Type B pancreatic cell (in vitro differentiated cells): Measurements from ENCODE around the gene CIRBP. TPM values are rescaled to one million over a fixed set of nuclear protein-coding genes. Genes with fewer than 3 reads are reported as not detected.
"Not testable (repeated sequence)": the region's sequence is repeated elsewhere in the genome, so short reads cannot be mapped to it uniquely, and the experiment has no call there.

Experiments
- DNase-seq: peaks from one replicate; pipeline ENCODE4 v3.0.0; 2021; ENCODE audit warnings: mixed read lengths; ENCODE audit not compliant: unreplicated experiment; ENCODE audit errors: extremely low spot score
- H3K27ac Mint-ChIP-seq: 2 replicates; pipeline ENCODE4 v1.8.0; 2021; ENCODE audit warnings: mild to moderate bottlenecking, mixed read lengths
- H3K27me3 Mint-ChIP-seq: 2 replicates; pipeline ENCODE4 v1.8.0; 2021; ENCODE audit warnings: mixed read lengths
- H3K36me3 Mint-ChIP-seq: 2 replicates; pipeline ENCODE4 v1.8.0; 2021; ENCODE audit warnings: mixed read lengths
- H3K4me1 Mint-ChIP-seq: one replicate; pipeline ENCODE4 v1.8.0; 2021; ENCODE audit warnings: mixed read lengths; ENCODE audit not compliant: unreplicated experiment
- H3K4me3 Mint-ChIP-seq: 2 replicates; pipeline ENCODE4 v1.8.0; 2021; ENCODE audit warnings: mild to moderate bottlenecking, mixed read lengths
- H3K9me3 Mint-ChIP-seq: 2 replicates; pipeline ENCODE4 v1.8.0; 2021; ENCODE audit warnings: mixed read lengths
- total RNA-seq: library from RNA; stranded (reverse); gene quantifications from 2 replicates; pipeline ENCODE4 v1.2.1, GENCODE V29; 2021; ENCODE audit warnings: low replicate concordance
- TF ChIP-seq, protein P1 (sequence below): fragments of 200-600 bp; sonication (generic); conservative IDR thresholded peaks from 2 replicates; pipeline ENCODE4 v1.5.0; 2021; ENCODE audit warnings: antibody characterized with exemption, mild to moderate bottlenecking

CIRBP gene
- total RNA-seq, 1 donor from 2014 or later: 421 TPM

GRCh38 chr19:1241417-1242095 is 27.6 kb upstream of the CIRBP start, which contains the start of gene ATP5F1D:
Gene ATP5F1D, plus strand, starts transcription at chr19:1241751. Its CDS starts 100 bp downstream, at chr19:1241851.
- Mint-ChIP-seq H3K27me3 (no peaks in the 10 kb centered on the region), H3K4me1 (peaks cover 12% of the 10 kb centered on the region), H3K4me3 (peak within 1 kb of the TSS; percentile 92), H3K9me3 (no peaks in the 10 kb centered on the region), H3K36me3 (no peaks in the 10 kb centered on the region), H3K27ac (peak within 1 kb of the TSS; percentile 93)
- DNase-seq: peak; percentile 92
- TF ChIP-seq, protein P1, sequence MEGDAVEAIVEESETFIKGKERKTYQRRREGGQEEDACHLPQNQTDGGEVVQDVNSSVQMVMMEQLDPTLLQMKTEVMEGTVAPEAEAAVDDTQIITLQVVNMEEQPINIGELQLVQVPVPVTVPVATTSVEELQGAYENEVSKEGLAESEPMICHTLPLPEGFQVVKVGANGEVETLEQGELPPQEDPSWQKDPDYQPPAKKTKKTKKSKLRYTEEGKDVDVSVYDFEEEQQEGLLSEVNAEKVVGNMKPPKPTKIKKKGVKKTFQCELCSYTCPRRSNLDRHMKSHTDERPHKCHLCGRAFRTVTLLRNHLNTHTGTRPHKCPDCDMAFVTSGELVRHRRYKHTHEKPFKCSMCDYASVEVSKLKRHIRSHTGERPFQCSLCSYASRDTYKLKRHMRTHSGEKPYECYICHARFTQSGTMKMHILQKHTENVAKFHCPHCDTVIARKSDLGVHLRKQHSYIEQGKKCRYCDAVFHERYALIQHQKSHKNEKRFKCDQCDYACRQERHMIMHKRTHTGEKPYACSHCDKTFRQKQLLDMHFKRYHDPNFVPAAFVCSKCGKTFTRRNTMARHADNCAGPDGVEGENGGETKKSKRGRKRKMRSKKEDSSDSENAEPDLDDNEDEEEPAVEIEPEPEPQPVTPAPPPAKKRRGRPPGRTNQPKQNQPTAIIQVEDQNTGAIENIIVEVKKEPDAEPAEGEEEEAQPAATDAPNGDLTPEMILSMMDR: no peak

GRCh38 chr19:1243768-1244692 is 25.1 kb upstream of the CIRBP start:
- Mint-ChIP-seq H3K9me3 (no peaks in the 10 kb centered on the region), H3K27me3 (no peaks in the 10 kb centered on the region), H3K4me1 (peaks cover 5% of the 10 kb centered on the region), H3K27ac (peak overlapping the region; percentile 87), H3K36me3 (no peaks in the 10 kb centered on the region), H3K4me3 (peak overlapping the region; percentile 87)
- TF ChIP-seq, protein P1: peak; percentile 94
- no peak for DNase-seq

- no peaks in the 10 kb centered on the region for H3K9me3 Mint-ChIP-seq
- TF ChIP-seq, protein P1: no peak
- peak overlapping the region; percentile 87 for H3K27ac Mint-ChIP-seq
- H3K27me3 Mint-ChIP-seq: no peaks in the 10 kb centered on the region
- peaks cover 5% of the 10 kb centered on the region for H3K4me1 Mint-ChIP-seq
- H3K36me3 Mint-ChIP-seq: no peaks in the 10 kb centered on the region
- DNase-seq: no peak
- H3K4me3 Mint-ChIP-seq: peak overlapping the region; percentile 79
Observed at GRCh38 chr19:1244693-1245451, 24.3 kb upstream of the CIRBP start.

- Mint-ChIP-seq H3K27me3 (no peaks in the 10 kb centered on the region), H3K4me3 (no peak overlapping the region), H3K9me3 (no peaks in the 10 kb centered on the region), H3K4me1 (peaks cover 5% of the 10 kb centered on the region), H3K36me3 (no peaks in the 10 kb centered on the region), H3K27ac (no peak overlapping the region)
- TF ChIP-seq, protein P1: no peak
- DNase-seq: no peak
Observed at GRCh38 chr19:1245494-1246264, 23.5 kb upstream of the CIRBP start.

DNA sequence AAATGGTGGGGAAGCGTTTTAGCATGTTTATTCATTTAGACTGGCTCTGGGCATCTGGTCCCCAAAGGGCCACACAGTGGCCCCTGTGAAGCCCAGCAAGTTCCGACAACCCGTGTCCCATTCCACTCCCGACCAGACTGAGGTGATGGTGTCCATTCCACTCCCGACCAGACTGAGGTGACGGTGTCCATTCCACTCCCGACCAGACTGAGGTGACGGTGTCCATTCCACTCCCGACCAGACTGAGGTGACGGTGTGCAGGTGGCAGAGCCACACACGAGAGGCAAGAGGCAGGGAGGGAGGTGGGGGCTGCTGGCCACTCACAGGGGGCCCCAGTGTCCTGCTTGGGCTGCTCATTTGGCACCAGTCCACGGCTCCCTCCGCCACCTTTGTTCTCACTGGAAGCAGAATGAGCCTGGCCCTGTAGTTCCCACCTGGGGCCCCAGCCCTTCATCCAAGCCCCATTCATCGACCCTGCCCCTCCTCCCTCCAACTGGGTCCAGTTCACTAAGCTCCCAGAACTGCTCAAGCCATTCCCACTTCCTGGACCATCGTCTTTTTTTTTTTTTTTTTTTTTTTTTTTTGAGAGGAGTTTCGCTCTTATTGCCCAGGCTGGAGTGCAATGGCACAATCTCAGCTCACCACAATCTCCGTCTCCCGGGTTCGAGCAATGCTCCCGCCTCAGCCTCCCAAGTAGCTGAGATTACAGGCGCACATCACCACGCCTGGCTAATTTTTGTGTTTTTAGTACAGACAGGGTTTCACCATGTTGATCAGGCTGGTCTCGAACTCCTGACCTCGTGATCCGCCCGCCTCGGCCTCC is 22.7 kb upstream of the CIRBP start:
- not testable (repeated sequence) for DNase-seq, H3K27me3 Mint-ChIP-seq, H3K4me1 Mint-ChIP-seq, H3K36me3 Mint-ChIP-seq, H3K9me3 Mint-ChIP-seq
- Mint-ChIP-seq H3K27ac (peak overlapping the region; percentile 50), H3K4me3 (peak overlapping the region; percentile 63)
